ENCODE data around the gene ATXN7L3. TPM values are rescaled to one million over a fixed set of nuclear protein-coding genes. Genes with fewer than 3 reads are reported as not detected.
A peak's percentile ranks its signal among the peaks of the same experiment; 100 is the strongest.

Gene ATXN7L3
- total and polyA plus RNA-seq, 4 donors, result 30.1 to 70.6 (median 50.5) TPM

GRCh38 chr17:44207319-44207718, 7.6 kb upstream of the ATXN7L3 start:
- peak in 1 of 3 donors; percentile 11 for DNase-seq
- TF ChIP-seq, protein P1, sequence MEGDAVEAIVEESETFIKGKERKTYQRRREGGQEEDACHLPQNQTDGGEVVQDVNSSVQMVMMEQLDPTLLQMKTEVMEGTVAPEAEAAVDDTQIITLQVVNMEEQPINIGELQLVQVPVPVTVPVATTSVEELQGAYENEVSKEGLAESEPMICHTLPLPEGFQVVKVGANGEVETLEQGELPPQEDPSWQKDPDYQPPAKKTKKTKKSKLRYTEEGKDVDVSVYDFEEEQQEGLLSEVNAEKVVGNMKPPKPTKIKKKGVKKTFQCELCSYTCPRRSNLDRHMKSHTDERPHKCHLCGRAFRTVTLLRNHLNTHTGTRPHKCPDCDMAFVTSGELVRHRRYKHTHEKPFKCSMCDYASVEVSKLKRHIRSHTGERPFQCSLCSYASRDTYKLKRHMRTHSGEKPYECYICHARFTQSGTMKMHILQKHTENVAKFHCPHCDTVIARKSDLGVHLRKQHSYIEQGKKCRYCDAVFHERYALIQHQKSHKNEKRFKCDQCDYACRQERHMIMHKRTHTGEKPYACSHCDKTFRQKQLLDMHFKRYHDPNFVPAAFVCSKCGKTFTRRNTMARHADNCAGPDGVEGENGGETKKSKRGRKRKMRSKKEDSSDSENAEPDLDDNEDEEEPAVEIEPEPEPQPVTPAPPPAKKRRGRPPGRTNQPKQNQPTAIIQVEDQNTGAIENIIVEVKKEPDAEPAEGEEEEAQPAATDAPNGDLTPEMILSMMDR (IDR thresholded peaks at IDR 0.05; ENCODE audit: control extremely low read depth, extremely low read depth), result no peak
- Histone ChIP-seq H3K36me3 (ENCODE audit: control insufficient read depth in 4 of 4, insufficient read depth in 4 of 4, low read length in 4 of 4) (peaks cover 12 to 51% (median 35%) of the 10 kb centered on the region in 4 donors), H3K9me3 (ENCODE audit: control insufficient read depth in 4 of 4, insufficient read depth in 3 of 4, low read length in 3 of 4) (peaks cover 0 to 2% (median 0%) of the 10 kb centered on the region in 4 donors), H3K27ac (ENCODE audit: low read depth in 1 of 2, low read length in 1 of 2) (no peak overlapping the region), H3K4me3 (no peak overlapping the region), H3K4me1 (ENCODE audit: control insufficient read depth in 5 of 5, insufficient read depth in 5 of 5, low read length in 5 of 5) (peaks cover 0 to 12% (median 2%) of the 10 kb centered on the region in 5 donors), H3K27me3 (ENCODE audit: control insufficient read depth in 3 of 3, insufficient read depth in 3 of 3, low read length in 2 of 3) (no peaks in the 10 kb centered on the region), H3K9ac (ENCODE audit: insufficient read depth in 1 of 2, low read length in 2 of 2) (no peak overlapping the region)
- no peak for ATAC-seq (ENCODE audit: insufficient read depth, low FRiP score)
- WGBS, 2 donors, result 88 to 91% methylated on average over 17 of the region's 17 CpGs

DNA sequence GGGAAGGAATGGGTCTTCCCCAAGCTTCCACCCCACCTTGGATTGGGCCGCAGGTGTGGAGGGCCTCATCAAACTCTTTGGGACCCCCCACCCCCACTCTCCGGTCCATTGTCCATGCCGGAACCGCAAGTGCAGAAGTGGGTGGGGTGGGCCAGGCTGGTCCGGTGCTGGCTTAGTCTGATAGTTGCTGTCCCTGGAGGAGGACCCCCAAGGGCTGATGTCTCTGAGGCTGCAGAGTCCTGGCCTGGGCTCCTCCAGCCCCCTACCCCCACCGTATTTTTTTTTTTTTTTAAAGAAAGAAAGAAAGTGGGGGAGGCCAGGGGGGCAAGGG, 7.1 kb upstream of the ATXN7L3 start:
- ATAC-seq (ENCODE audit: insufficient read depth, low FRiP score), result no peak
- Histone ChIP-seq H3K27ac (ENCODE audit: low read depth in 1 of 2, low read length in 1 of 2) (no peak overlapping the region), H3K27me3 (ENCODE audit: control insufficient read depth in 3 of 3, insufficient read depth in 3 of 3, low read length in 2 of 3) (no peaks in the 10 kb centered on the region), H3K4me3 (no peak overlapping the region), H3K9ac (ENCODE audit: insufficient read depth in 1 of 2, low read length in 2 of 2) (no peak overlapping the region), H3K36me3 (ENCODE audit: control insufficient read depth in 4 of 4, insufficient read depth in 4 of 4, low read length in 4 of 4) (peaks cover 12 to 46% (median 34%) of the 10 kb centered on the region in 4 donors), H3K9me3 (ENCODE audit: control insufficient read depth in 4 of 4, insufficient read depth in 3 of 4, low read length in 3 of 4) (peaks cover 0 to 2% (median 0%) of the 10 kb centered on the region in 4 donors), H3K4me1 (ENCODE audit: control insufficient read depth in 5 of 5, insufficient read depth in 5 of 5, low read length in 5 of 5) (peaks cover 0 to 12% (median 2%) of the 10 kb centered on the region in 5 donors)
- 90 to 94% methylated on average over 6 of the region's 6 CpGs for WGBS, 2 donors
- TF ChIP-seq, protein P1 (IDR thresholded peaks at IDR 0.05; ENCODE audit: control extremely low read depth, extremely low read depth), result no peak
- peak in 1 of 3 donors; percentile 10 for DNase-seq

DNA sequence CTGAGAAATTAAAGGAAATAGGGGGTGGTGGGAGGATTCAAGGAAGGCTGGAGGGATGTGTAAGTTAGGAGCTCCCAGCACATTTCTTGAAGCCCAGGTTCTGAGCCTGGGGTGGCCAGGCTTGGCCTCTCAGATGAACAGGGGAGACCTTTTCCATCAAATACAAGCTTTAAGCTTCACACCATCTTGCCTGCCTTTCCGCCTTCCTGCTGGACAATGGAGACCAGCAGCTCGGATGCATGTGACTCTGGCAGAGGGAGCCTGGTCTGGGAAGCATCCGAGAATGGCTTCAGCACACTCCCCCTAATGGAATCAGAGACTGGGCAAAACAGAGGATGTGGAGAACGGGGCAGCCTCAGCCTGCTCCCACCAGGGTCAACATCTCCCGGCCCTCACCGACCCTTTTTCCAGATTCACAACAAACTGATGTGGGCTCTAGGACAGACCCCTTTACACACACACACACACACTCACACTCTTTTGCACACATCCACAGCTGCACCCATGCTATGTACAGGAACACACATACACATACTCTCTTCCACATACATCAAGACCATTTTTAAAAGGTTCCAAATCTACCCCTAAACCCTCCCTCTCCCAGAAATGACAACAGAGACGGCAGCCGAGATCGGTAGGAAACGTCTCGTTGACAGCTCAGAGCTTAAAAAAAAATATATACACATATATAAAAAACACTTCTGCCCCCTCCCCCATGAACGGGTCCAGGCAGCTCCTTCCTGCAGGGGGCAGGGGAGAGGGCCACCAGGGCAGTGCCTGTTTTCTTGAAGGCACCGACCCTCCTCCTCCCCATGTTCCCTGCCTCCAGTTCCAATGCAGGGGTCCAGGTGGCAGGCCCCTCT, 6.5 kb upstream of the ATXN7L3 start:
- H3K27me3 ChIP-seq (ENCODE audit: control insufficient read depth in 3 of 3, insufficient read depth in 3 of 3, low read length in 2 of 3), result no peaks in the 10 kb centered on the region
- H3K9me3 ChIP-seq (ENCODE audit: control insufficient read depth in 4 of 4, insufficient read depth in 3 of 4, low read length in 3 of 4), result peaks cover 0 to 2% (median 0%) of the 10 kb centered on the region in 4 donors
- H3K4me1 ChIP-seq (ENCODE audit: control insufficient read depth in 5 of 5, insufficient read depth in 5 of 5, low read length in 5 of 5), result peaks cover 0 to 12% (median 3%) of the 10 kb centered on the region in 5 donors
- DNase-seq, result peak in 1 of 3 donors; percentile 9
- ATAC-seq (ENCODE audit: insufficient read depth, low FRiP score), result no peak
- no peak overlapping the region for H3K4me3 ChIP-seq
- H3K9ac ChIP-seq (ENCODE audit: insufficient read depth in 1 of 2, low read length in 2 of 2), result no peak overlapping the region
- peaks cover 12 to 40% (median 29%) of the 10 kb centered on the region in 4 donors for H3K36me3 ChIP-seq (ENCODE audit: control insufficient read depth in 4 of 4, insufficient read depth in 4 of 4, low read length in 4 of 4)
- H3K27ac ChIP-seq (ENCODE audit: low read depth in 1 of 2, low read length in 1 of 2), result no peak overlapping the region
- TF ChIP-seq, protein P1 (IDR thresholded peaks at IDR 0.05; ENCODE audit: control extremely low read depth, extremely low read depth), result no peak
- WGBS, 2 donors, result 59 to 61% methylated on average over 13 of the region's 13 CpGs

Measured in lung (tissue), 12 donors.